Rectal smooth muscle tissue (tissue), 1 donor: ENCODE data around the gene GTF3C1.

Experiments used
- H3K27ac ChIP-seq: one replicate; pipeline ENCODE4 v1.7.0; 2013; ENCODE audit warnings: low read depth, low read length, inconsistent platforms
- H3K27me3 ChIP-seq: one replicate; pipeline ENCODE4 v1.7.0; 2013; ENCODE audit warnings: low read length; ENCODE audit not compliant: control insufficient read depth, insufficient read depth
- H3K36me3 ChIP-seq: one replicate; pipeline ENCODE4 v1.7.0; 2013; ENCODE audit warnings: low read length; ENCODE audit not compliant: control insufficient read depth, insufficient read depth
- H3K4me1 ChIP-seq: one replicate; pipeline ENCODE4 v1.7.0; 2013; ENCODE audit warnings: low read length; ENCODE audit not compliant: control insufficient read depth, insufficient read depth
- H3K4me3 ChIP-seq: one replicate; pipeline ENCODE4 v1.7.0; 2013; ENCODE audit warnings: low read length
- H3K9ac ChIP-seq: one replicate; pipeline ENCODE4 v1.7.0; 2013; ENCODE audit warnings: low read length

Gene GTF3C1

GRCh38 chr16:27452569-27453493, 96.9 kb downstream of the GTF3C1 start:
- Histone ChIP-seq H3K4me1 (no peaks in the 10 kb centered on the region), H3K9ac (no peak overlapping the region), H3K27me3 (peaks cover 5% of the 10 kb centered on the region), H3K27ac (no peak overlapping the region), H3K36me3 (no peaks in the 10 kb centered on the region), H3K4me3 (no peak overlapping the region)

- no peaks in the 10 kb centered on the region for H3K4me1 ChIP-seq
- H3K36me3 ChIP-seq: no peaks in the 10 kb centered on the region
- H3K27me3 ChIP-seq: peaks cover 7% of the 10 kb centered on the region
- no peak overlapping the region for H3K4me3 ChIP-seq
- no peak overlapping the region for H3K27ac ChIP-seq
- no peak overlapping the region for H3K9ac ChIP-seq
Observed at GRCh38 chr16:27450196-27450549, 99.5 kb downstream of the GTF3C1 start.

- H3K36me3 ChIP-seq: no peaks in the 10 kb centered on the region
- H3K27ac ChIP-seq: no peak overlapping the region
- H3K27me3 ChIP-seq: peaks cover 7% of the 10 kb centered on the region
- no peak overlapping the region for H3K4me3 ChIP-seq
- H3K9ac ChIP-seq: no peak overlapping the region
- H3K4me1 ChIP-seq: no peaks in the 10 kb centered on the region
Observed at GRCh38 chr16:27449434-27450195, 100.1 kb downstream of the GTF3C1 start.

GRCh38 chr16:27448532-27449433, 100.9 kb downstream of the GTF3C1 start:
- no peaks in the 10 kb centered on the region for H3K4me1 ChIP-seq
- H3K27ac ChIP-seq: no peak overlapping the region
- no peak overlapping the region for H3K9ac ChIP-seq
- no peak overlapping the region for H3K4me3 ChIP-seq
- peaks cover 7% of the 10 kb centered on the region for H3K27me3 ChIP-seq
- H3K36me3 ChIP-seq: no peaks in the 10 kb centered on the region

GRCh38 chr16:27447301-27447700, 102.4 kb downstream of the GTF3C1 start:
- no peak overlapping the region for H3K27ac ChIP-seq

GRCh38 chr16:27446721-27447120, 103.0 kb downstream of the GTF3C1 start:
- H3K27me3 ChIP-seq: peaks cover 7% of the 10 kb centered on the region
- H3K36me3 ChIP-seq: no peaks in the 10 kb centered on the region
- H3K4me1 ChIP-seq: no peaks in the 10 kb centered on the region
- H3K4me3 ChIP-seq: no peak overlapping the region
- no peak overlapping the region for H3K9ac ChIP-seq
- no peak overlapping the region for H3K27ac ChIP-seq

More at GRCh38 chr16:27447301-27447700, 102.4 kb downstream of the GTF3C1 start:
- Histone ChIP-seq H3K4me3 (no peak overlapping the region), H3K27me3 (peaks cover 7% of the 10 kb centered on the region), H3K36me3 (no peaks in the 10 kb centered on the region), H3K9ac (no peak overlapping the region), H3K4me1 (no peaks in the 10 kb centered on the region)

- Histone ChIP-seq H3K4me3 (no peak overlapping the region), H3K27ac (no peak overlapping the region), H3K36me3 (no peaks in the 10 kb centered on the region), H3K4me1 (no peaks in the 10 kb centered on the region), H3K27me3 (peaks cover 7% of the 10 kb centered on the region), H3K9ac (no peak overlapping the region)
Observed at GRCh38 chr16:27445502-27446175, 104.1 kb downstream of the GTF3C1 start.

GRCh38 chr16:27444470-27444869, 105.2 kb downstream of the GTF3C1 start:
- Histone ChIP-seq H3K27me3 (peaks cover 7% of the 10 kb centered on the region), H3K27ac (no peak overlapping the region), H3K4me3 (no peak overlapping the region), H3K9ac (no peak overlapping the region), H3K4me1 (no peaks in the 10 kb centered on the region), H3K36me3 (no peaks in the 10 kb centered on the region)

GRCh38 chr16:27444015-27444414, 105.7 kb downstream of the GTF3C1 start:
- H3K36me3 ChIP-seq: no peaks in the 10 kb centered on the region
- H3K4me1 ChIP-seq: no peaks in the 10 kb centered on the region
- no peak overlapping the region for H3K9ac ChIP-seq
- H3K27ac ChIP-seq: no peak overlapping the region
- H3K4me3 ChIP-seq: no peak overlapping the region
- H3K27me3 ChIP-seq: peaks cover 2% of the 10 kb centered on the region

- Histone ChIP-seq H3K36me3 (no peaks in the 10 kb centered on the region), H3K27ac (no peak overlapping the region), H3K4me1 (no peaks in the 10 kb centered on the region), H3K4me3 (no peak overlapping the region), H3K27me3 (no peaks in the 10 kb centered on the region), H3K9ac (no peak overlapping the region)
Observed at GRCh38 chr16:27441998-27442397, 107.7 kb downstream of the GTF3C1 start.

GRCh38 chr16:27441276-27441675, 108.4 kb downstream of the GTF3C1 start:
- no peaks in the 10 kb centered on the region for H3K36me3 ChIP-seq
- H3K27me3 ChIP-seq: no peaks in the 10 kb centered on the region
- no peak overlapping the region for H3K27ac ChIP-seq
- H3K9ac ChIP-seq: no peak overlapping the region
- no peaks in the 10 kb centered on the region for H3K4me1 ChIP-seq
- H3K4me3 ChIP-seq: no peak overlapping the region
